ENCODE data around the gene PINLYP.

The PINLYP gene

DNA sequence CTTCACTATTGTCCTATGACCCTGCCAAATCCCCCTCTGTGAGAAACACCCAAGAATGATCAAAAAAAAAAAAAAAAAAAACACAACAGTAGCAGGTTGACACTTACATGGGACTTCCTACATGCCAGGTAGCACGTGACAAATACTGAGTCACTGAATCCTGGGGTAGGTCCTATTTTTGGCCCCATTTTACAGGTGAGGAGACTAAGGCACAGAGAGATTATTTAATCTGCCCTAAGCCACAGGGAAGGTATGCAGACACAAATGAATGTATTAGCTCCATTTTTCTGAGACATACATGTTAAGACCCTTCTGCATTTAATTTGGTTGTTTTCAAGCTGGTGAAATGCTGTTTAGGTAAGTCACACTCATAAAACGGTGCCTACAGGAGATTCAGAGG is 26.9 kb upstream of the PINLYP start:
- no peak for DNase-seq (ENCODE audit: low read depth in 2 of 2)

GRCh38 chr19:43551399-43552197 is 24.0 kb upstream of the PINLYP start:
- no peak for DNase-seq (ENCODE audit: low read depth in 2 of 2)

DNA sequence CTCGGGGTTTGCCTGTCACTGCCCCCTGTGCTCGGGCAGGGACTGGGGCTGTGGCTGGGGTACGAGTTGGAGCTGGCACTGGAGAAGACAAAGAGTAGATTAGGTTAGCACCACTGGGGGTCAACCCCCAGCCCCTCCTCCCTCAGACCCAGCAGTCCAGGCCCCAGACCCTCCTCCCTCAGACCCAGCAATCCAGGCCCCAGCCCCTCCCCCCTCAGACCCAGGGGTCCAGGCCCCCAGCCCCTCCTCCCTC is 23.5 kb upstream of the PINLYP start:
- DNase-seq (ENCODE audit: low read depth in 2 of 2), result no peak

- DNase-seq (ENCODE audit: low read depth in 2 of 2), result no peak
Measured at GRCh38 chr19:43552616-43553015, 23.0 kb upstream of the PINLYP start.

- DNase-seq (ENCODE audit: low read depth in 2 of 2), result no peak
Measured at GRCh38 chr19:43553656-43554055, 21.9 kb upstream of the PINLYP start.

DNA sequence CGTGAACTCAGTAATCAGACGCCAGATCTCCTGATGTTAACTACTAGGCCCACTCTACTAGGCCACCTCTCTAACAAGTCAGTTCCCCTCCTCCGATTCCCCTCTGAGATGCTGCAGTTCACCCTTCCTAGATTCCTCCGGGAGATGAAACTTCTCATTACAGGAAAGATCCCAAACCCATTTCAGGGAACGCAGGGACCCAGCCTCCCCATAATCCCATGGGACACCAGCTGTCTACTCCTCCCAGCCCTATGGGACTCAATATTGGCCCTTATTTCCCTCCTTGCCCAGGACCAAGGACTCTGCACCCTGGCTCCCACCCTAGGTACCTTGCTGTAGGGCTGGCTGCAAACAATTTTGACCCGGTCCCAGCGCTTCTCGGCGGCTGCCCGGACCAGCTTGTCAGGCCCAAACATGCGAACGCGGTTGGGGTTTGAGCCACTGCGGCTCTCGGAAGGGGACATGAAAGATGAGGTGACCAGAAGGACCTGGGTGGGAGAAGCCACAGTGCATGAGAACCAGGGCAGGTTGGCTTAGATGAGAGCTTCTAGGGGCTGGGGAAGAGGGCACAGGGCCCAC is 21.2 kb upstream of the PINLYP start:
- no peak for DNase-seq (ENCODE audit: low read depth in 2 of 2)

- DNase-seq (ENCODE audit: low read depth in 2 of 2), result peak; percentile 66
Measured at GRCh38 chr19:43555185-43555770, 20.3 kb upstream of the PINLYP start.

DNA sequence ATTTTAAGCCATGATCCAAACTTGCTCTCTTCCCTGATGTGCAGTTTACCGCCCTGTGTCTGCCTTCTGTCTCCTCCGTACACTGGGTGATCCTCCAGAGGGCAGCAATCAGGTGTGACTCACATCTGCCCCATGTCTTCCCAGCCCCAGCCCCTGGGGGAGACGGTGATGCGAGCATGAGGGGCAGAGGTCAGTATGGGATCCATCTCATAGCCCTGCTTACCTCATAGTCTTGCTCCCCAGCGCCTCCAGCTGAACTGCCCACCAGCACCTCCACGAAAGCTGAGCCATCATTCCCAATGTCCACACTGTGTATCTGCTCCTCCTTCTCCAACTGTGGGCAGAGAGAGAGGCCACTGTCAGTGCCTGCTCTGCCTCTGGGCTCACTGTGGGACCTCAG is 14.9 kb upstream of the PINLYP start:
- no peak for DNase-seq (ENCODE audit: low read depth in 2 of 2)

GRCh38 chr19:43561139-43561970 is 14.2 kb upstream of the PINLYP start:
- no peak for DNase-seq (ENCODE audit: low read depth in 2 of 2)

- DNase-seq (ENCODE audit: low read depth in 2 of 2), result no peak
Measured at GRCh38 chr19:43562226-43562697, 13.3 kb upstream of the PINLYP start.

GRCh38 chr19:43562698-43563241 is 12.8 kb upstream of the PINLYP start:
- peak; percentile 30 to 55 for DNase-seq (ENCODE audit: low read depth in 2 of 2)

DNA sequence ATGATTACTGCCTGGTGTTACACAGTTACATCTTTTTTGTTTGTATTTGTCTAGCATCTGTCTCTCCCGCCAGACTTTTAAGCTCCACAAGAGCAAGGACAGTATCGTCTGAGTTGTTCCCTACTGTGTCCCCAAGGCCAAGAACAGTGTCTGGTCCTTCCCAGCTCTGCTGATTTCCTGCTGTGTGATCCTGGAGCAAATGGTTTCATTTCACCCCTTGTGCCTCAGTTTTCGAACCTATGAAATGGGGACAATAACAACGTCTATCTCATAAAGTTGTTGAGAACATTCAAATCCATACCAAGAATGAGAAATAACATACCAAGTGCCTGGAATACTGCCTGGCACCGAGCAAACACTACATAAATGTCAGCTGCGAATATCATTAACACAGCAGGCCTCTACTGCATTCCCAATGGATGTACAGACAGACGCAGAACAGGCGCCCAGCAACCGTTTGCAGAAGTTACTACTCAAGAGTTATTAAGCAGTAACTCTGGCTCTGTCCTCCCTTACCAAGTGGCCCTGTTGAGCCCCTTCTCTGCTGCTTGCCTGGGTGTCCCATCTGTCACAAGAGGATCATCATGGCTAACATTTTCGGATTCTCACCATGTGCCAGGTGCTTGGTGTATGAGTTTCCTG is 11.7 kb upstream of the PINLYP start:
- no peak for DNase-seq (ENCODE audit: low read depth in 2 of 2)

- DNase-seq (ENCODE audit: low read depth in 2 of 2), result no peak
Measured at GRCh38 chr19:43564800-43565199, 10.8 kb upstream of the PINLYP start.

DNA sequence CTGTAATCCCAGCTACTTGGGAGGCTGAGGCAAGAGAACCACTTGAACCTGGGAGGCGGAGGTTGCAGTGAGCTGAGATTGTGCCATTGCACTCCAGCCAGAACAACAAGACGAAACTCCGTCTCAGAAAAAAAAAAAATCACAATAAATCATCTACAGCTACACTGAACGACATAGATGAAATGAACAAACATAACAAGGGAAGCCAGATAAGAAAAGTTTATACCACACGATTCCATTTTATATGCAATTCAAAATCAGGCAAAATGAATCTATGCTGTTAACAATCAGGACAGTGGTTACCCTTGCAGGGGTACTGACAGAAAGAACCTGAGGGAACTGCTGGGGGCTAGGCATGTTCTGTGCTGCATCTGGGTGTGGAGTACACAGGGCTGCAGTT is 5.9 kb upstream of the PINLYP start:
- DNase-seq (ENCODE audit: low read depth in 2 of 2), result no peak

DNA sequence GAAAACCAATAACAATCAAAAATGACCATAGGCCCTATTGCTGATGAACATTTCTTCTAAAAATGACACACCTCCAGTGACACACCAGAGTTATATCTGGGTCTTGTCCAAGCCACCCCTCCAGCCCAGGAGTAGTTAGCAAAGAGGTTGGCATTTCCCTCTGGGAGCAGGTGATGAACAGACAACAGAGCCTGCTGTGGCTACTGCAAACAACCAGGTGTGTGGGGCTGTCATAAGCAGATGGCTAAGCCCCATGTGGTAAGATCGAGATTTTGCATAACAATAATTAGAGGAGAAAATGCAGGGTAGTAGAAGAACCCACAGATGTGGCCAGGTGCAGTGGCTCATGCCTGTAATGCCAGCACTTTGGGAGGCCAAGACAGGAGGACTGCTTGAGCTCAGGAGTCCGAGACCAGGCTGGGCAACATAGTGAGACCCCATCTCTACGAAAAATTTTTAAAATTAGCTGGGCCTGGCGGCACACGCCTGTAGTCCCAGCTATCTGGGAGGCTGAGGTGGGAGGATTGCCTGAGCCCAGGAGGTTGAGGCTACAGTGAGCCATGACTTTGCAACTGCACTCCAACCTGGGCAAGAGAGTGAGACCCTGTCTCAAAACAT is 5.3 kb upstream of the PINLYP start:
- no peak for DNase-seq (ENCODE audit: low read depth in 2 of 2)

DNA sequence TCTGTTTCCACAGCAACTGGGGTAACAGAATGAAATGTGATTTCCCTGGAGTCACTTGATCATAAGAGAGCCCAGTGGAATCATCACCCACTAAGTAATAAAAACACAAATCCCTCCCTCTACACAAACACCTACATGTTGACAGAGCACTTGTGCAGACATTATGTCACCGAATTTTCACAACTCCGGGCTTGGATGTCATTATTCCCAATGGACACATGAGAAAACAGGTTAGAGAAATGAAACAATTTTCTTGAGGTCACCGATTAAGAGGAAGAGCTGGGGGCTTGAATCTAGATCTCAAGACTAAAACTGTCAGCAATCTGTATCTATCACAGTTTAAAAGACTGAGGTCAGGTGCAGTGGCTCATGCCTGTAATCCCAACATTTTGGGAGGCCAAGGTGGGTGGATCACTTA is 3.4 kb upstream of the PINLYP start:
- no peak for DNase-seq (ENCODE audit: low read depth in 2 of 2)

- no peak for DNase-seq (ENCODE audit: low read depth in 2 of 2)
Measured at GRCh38 chr19:43574424-43575155, 1.0 kb upstream of the PINLYP start.

DNA sequence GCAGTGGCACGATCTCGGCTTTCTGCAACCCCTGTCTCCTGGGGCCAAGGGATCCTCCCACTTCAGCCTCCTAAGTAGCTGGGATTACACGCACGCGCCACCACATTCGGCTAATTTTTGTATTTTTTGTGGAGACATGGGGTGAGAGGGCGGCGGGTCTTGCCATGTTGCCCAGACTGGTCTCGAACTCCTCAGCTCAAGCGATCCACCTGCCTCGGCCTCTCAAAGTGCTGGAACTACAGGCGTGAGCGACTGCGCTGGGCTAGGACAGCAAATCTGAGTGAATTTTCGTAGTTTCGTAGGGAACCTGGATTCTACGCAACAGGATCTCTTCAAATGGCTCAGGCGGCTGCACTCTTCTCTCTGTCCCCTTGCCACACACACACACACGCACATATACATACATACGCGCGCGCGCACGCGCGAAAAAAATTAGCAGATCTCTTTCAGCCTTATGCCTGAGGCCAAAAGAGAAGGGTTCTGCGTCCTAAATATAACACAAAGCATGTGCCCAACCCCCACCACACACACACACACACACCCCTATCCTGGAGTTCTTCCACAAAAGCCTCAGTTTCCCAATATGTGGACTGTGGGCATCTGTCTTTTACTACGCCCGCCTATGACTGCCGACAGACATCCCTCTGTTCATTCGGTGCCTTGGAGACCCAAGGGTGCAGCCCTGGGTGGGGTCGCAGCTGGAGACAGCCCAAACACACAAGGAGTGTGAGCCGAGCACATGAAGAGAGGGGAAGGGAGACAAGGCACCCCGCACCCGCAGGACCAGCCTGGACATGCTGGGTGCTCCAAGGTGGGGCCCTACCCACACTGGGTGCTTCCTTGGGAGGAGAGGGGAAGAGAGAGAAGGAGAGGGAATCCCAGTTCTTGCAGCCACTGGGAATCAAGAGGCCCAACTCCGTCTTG is 616 bp downstream of the PINLYP start:
- no peak for DNase-seq (ENCODE audit: low read depth in 2 of 2)

DNA sequence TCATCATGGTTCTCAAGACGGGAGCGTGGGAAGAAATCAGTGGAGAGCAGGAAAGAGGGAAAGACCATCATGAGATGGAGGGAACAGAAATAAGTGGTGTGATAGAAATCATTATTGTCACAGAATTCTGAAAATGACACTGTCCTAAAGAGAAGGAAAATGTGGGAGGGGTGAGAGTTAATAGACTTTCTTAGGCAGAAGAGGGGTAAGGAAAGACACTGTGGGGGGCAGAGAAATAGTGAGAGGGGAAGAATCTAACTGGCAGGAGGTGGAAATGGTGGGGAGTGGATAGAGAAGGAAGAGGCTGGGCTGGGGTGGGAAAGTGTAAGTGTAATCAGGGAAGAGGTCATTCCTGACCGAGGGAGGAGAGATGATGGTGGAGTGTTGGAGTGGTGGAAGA is 3.2 kb downstream of the PINLYP start:
- no peak for DNase-seq (ENCODE audit: low read depth in 2 of 2)

Measured in stimulated activated CD4-positive, alpha-beta T cell treated with anti-CD3 and anti-CD28 coated beads, Interleukin-1b, Interleukin-23, amount 100 ng/mL, for 1 hour (primary cell).